HepG2 (cell line): ENCODE results near the gene CDC14B. TPM values are rescaled to one million over a fixed set of nuclear protein-coding genes. Genes with fewer than 3 reads are reported as not detected.

Experiments
- ARNT2 ChIP-seq: sonication (generic); formaldehyde crosslinking; IDR thresholded peaks from 2 replicates; pipeline ENCODE4 v1.8.0; 2022; ENCODE audit warnings: mild to moderate bottlenecking, low read depth, missing genetic modification reagents, moderate library complexity
- BRD4 ChIP-seq: sonication (generic); formaldehyde crosslinking; IDR thresholded peaks from 2 replicates; pipeline ENCODE4 v1.4.0; 2020; ENCODE audit warnings: missing genetic modification reagents
- DNMT3B ChIP-seq: conservative IDR thresholded peaks from 2 replicates; pipeline ENCODE4 v1.6.1; 2016; ENCODE audit warnings: missing biosample characterization, control low read depth
- DRAP1 ChIP-seq: IDR thresholded peaks from 2 replicates; pipeline ENCODE4 v1.6.1; 2016; ENCODE audit warnings: missing genetic modification reagents, missing compliant biosample characterization
- EP300 ChIP-seq, 3 experiments: sonication (generic) in 1 of 3; formaldehyde crosslinking in 1 of 3; IDR thresholded peaks; 2 replicates each; pipeline versions ENCODE4 v1.5.1 to v1.6.1; 2011 to 2020; ENCODE audit warnings: low read depth in 2 of 3, low read length in 2 of 3, borderline replicate concordance in 1 of 3, improper control_type of control experiment in 1 of 3, mild to moderate bottlenecking in 1 of 3, missing genetic modification reagents in 1 of 3, moderate library complexity in 1 of 3
- HDAC1 ChIP-seq: sonication (generic); formaldehyde crosslinking; IDR thresholded peaks from 2 replicates; pipeline ENCODE4 v1.5.1; 2020; ENCODE audit warnings: mild to moderate bottlenecking, missing genetic modification reagents
- HDAC6 ChIP-seq: fragments of 200-600 bp; sonication (generic); IDR thresholded peaks from 2 replicates; pipeline ENCODE4 v1.7.0; 2017; ENCODE audit warnings: mild to moderate bottlenecking, antibody characterized with exemption, low read length, low read depth
- HNRNPH1 ChIP-seq: fragments of 200-400 bp; formaldehyde crosslinking; optimal IDR thresholded peaks from 2 replicates; pipeline ENCODE3; 2017; ENCODE audit warnings: mild to moderate bottlenecking, low read depth, low read length
- JUND ChIP-seq: sonication (generic); formaldehyde crosslinking; IDR thresholded peaks from 2 replicates; pipeline ENCODE4 v1.8.0; 2022; ENCODE audit warnings: mild to moderate bottlenecking, missing genetic modification reagents
- LCORL ChIP-seq, 2 experiments: fragments of 450-650 bp in 1 of 2; sonication (generic) in 1 of 2; formaldehyde crosslinking in 1 of 2; IDR thresholded peaks; 2 replicates each; pipeline versions ENCODE4 v1.5.0 to v1.6.1; 2017 to 2020; ENCODE audit warnings: antibody characterized with exemption in 1 of 2, missing genetic modification reagents in 1 of 2
- MIER3 ChIP-seq: IDR thresholded peaks from 2 replicates; pipeline ENCODE4 v1.6.1; 2016; ENCODE audit warnings: missing compliant biosample characterization, borderline replicate concordance
- MTA3 ChIP-seq: sonication (generic); formaldehyde crosslinking; IDR thresholded peaks from 2 replicates; pipeline ENCODE4 v1.4.0; 2020; ENCODE audit warnings: missing genetic modification reagents
- PLRG1 ChIP-seq: fragments of 450-650 bp; conservative IDR thresholded peaks from 2 replicates; pipeline ENCODE4 v1.6.1; 2016
- RBM22 ChIP-seq: fragments of 200-400 bp; formaldehyde crosslinking; optimal IDR thresholded peaks from 2 replicates; pipeline ENCODE3; 2017; ENCODE audit warnings: mild to moderate bottlenecking, low read length, moderate library complexity
- RFXANK ChIP-seq: IDR thresholded peaks from 2 replicates; pipeline ENCODE4 v1.6.1; 2016
- RFXAP ChIP-seq: sonication (generic); formaldehyde crosslinking; IDR thresholded peaks from 2 replicates; pipeline ENCODE4 v1.4.0; 2020; ENCODE audit warnings: missing genetic modification reagents, borderline replicate concordance
- SKI ChIP-seq: fragments of 450-650 bp; IDR thresholded peaks from one replicate; pipeline ENCODE4 v1.6.1; 2018; ENCODE audit warnings: mild to moderate bottlenecking; ENCODE audit not compliant: partially characterized antibody
- SNAI1 ChIP-seq: sonication (generic); formaldehyde crosslinking; IDR thresholded peaks from 2 replicates; pipeline ENCODE4 v1.5.0; 2020; ENCODE audit warnings: mild to moderate bottlenecking, missing genetic modification reagents, borderline replicate concordance
- U2AF1 ChIP-seq: fragments of 200-400 bp; formaldehyde crosslinking; optimal IDR thresholded peaks from 2 replicates; pipeline ENCODE3; 2017; ENCODE audit warnings: mild to moderate bottlenecking, low read depth, low read length
- ZNF251 ChIP-seq: sonication (generic); formaldehyde crosslinking; IDR thresholded peaks from 2 replicates; pipeline ENCODE4 v1.9.0; 2021; ENCODE audit warnings: mild to moderate bottlenecking, missing genetic modification reagents
- ZNF567 ChIP-seq: sonication (generic); formaldehyde crosslinking; IDR thresholded peaks from 2 replicates; pipeline ENCODE4 v1.8.1; 2023; ENCODE audit warnings: mild to moderate bottlenecking, missing genetic modification reagents, borderline replicate concordance
- polyA plus RNA-seq, 8 experiments: library from polyadenylated mRNA; depleted of rRNA in 3 of 8; stranded (reverse) in 7 of 8; unstranded in 1 of 8; fragments of >200 nt; fragmentation: Illumina TruSeq in 4 of 8; extraction: Trizol in 4 of 8; gene quantifications; 2 replicates each; pipeline versions ENCODE4 v1.2.1 to v1.2.3, GENCODE V29; 2011 to 2016; ENCODE audit warnings: low read depth in 4 of 8, missing spikeins in 1 of 8, mixed read lengths in 1 of 8; ENCODE audit not compliant: insufficient read depth in 1 of 8
- total RNA-seq, 5 experiments: library from RNA; depleted of rRNA; stranded (reverse); fragments of >200 nt; fragmentation: Illumina TruSeq; extraction: Trizol; gene quantifications; 2 replicates each; pipeline ENCODE4 v1.2.3, GENCODE V29; 2016; ENCODE audit warnings: low read depth in 1 of 5
- TF ChIP-seq, protein P1 (sequence below): sonication (generic); formaldehyde crosslinking; IDR thresholded peaks from 2 replicates; pipeline ENCODE4 v1.4.0; 2020; ENCODE audit warnings: missing genetic modification reagents, borderline replicate concordance
- TF ChIP-seq, protein P2 (sequence below), 2 experiments: fragments of 450-650 bp in 1 of 2; sonication (generic) in 1 of 2; formaldehyde crosslinking; IDR thresholded peaks; 2 replicates each; pipeline versions ENCODE4 v1.5.0 to v1.8.0; 2020 to 2022; ENCODE audit warnings: mild to moderate bottlenecking in 1 of 2, missing genetic modification reagents in 1 of 2
- TF ChIP-seq, protein P3 (sequence below): sonication (generic); formaldehyde crosslinking; IDR thresholded peaks from 2 replicates; pipeline ENCODE4 v1.4.0; 2020; ENCODE audit warnings: missing genetic modification reagents, mild to moderate bottlenecking, borderline replicate concordance

The CDC14B gene
- total and polyA plus RNA-seq, 2 of the 13 experiments (the other 11 are each of a cell fraction or from before 2014, with no cell fraction given) = 25.8 to 33.3 TPM

DNA sequence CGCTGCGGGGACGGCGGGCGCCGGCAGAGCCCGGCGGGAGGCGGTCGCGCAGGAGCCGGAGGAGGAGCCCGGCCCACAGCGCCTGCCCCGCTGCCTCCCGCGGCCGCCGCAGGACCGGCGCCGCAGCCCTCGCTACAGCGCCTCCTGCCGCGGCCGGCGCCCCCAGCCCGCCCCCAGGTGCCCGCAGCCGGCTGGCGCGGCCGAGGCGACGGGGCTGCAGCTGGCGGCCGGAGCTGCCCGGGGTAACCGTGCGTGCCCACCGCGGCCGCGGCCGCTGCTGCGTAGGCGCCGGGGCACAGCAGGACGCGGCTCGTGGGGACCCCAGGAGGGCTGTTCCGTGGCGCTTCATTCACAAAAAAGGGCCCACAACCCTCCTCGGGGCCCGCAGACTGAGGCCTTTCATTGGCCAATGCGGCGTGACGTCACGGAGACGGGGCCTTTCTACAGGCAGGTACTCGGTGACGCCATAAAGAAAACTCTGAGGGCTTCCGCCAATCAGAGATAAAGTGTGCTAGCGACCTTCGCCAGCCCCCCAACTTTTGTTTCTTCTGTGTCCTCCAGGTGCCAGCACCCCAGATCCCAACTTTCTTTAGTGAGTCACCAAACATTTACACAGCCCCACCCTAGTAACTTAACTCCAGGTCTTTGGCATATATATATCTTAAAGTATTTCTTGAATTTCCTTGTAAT is at the start of gene CDC14B (continued):
- no peak for TF ChIP-seq ZNF251 (CRISPR knock-in tag)
- TF ChIP-seq HDAC6 = no peak
- no peak for TF ChIP-seq EP300 (IDR thresholded peaks at IDR 0.05; ENCODE audit: low read depth in 2 of 2, low read length in 2 of 2)
- no peak for TF ChIP-seq EP300 (CRISPR knock-in tag; IDR thresholded peaks at IDR 0.05; ENCODE audit: borderline replicate concordance)
- TF ChIP-seq, protein P1, sequence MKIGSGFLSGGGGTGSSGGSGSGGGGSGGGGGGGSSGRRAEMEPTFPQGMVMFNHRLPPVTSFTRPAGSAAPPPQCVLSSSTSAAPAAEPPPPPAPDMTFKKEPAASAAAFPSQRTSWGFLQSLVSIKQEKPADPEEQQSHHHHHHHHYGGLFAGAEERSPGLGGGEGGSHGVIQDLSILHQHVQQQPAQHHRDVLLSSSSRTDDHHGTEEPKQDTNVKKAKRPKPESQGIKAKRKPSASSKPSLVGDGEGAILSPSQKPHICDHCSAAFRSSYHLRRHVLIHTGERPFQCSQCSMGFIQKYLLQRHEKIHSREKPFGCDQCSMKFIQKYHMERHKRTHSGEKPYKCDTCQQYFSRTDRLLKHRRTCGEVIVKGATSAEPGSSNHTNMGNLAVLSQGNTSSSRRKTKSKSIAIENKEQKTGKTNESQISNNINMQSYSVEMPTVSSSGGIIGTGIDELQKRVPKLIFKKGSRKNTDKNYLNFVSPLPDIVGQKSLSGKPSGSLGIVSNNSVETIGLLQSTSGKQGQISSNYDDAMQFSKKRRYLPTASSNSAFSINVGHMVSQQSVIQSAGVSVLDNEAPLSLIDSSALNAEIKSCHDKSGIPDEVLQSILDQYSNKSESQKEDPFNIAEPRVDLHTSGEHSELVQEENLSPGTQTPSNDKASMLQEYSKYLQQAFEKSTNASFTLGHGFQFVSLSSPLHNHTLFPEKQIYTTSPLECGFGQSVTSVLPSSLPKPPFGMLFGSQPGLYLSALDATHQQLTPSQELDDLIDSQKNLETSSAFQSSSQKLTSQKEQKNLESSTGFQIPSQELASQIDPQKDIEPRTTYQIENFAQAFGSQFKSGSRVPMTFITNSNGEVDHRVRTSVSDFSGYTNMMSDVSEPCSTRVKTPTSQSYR (CRISPR knock-in tag) = no peak
- no peak for TF ChIP-seq HNRNPH1
- no peak for TF ChIP-seq U2AF1
- TF ChIP-seq SNAI1 (CRISPR knock-in tag) = no peak
- peak; percentile 64; the same call in 1 of the 2 replicates for TF ChIP-seq DRAP1 (CRISPR knock-in tag)
- TF ChIP-seq SKI = peak; percentile 45
- TF ChIP-seq MTA3 (CRISPR knock-in tag) = no peak
- no peak for TF ChIP-seq ZNF567 (CRISPR knock-in tag)
- no peak for TF ChIP-seq BRD4 (CRISPR knock-in tag)
- TF ChIP-seq MIER3 (CRISPR knock-in tag) = no peak
- peak; percentile 87 for TF ChIP-seq RFXANK (CRISPR knock-in tag)
- TF ChIP-seq, protein P2, sequence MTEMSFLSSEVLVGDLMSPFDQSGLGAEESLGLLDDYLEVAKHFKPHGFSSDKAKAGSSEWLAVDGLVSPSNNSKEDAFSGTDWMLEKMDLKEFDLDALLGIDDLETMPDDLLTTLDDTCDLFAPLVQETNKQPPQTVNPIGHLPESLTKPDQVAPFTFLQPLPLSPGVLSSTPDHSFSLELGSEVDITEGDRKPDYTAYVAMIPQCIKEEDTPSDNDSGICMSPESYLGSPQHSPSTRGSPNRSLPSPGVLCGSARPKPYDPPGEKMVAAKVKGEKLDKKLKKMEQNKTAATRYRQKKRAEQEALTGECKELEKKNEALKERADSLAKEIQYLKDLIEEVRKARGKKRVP (CRISPR knock-in tag; IDR thresholded peaks at IDR 0.05) = no peak
- TF ChIP-seq JUND (CRISPR knock-in tag) = no peak
- TF ChIP-seq ARNT2 (CRISPR knock-in tag) = peak; percentile 47; the same call in 1 of the 2 replicates
- TF ChIP-seq, protein P3, sequence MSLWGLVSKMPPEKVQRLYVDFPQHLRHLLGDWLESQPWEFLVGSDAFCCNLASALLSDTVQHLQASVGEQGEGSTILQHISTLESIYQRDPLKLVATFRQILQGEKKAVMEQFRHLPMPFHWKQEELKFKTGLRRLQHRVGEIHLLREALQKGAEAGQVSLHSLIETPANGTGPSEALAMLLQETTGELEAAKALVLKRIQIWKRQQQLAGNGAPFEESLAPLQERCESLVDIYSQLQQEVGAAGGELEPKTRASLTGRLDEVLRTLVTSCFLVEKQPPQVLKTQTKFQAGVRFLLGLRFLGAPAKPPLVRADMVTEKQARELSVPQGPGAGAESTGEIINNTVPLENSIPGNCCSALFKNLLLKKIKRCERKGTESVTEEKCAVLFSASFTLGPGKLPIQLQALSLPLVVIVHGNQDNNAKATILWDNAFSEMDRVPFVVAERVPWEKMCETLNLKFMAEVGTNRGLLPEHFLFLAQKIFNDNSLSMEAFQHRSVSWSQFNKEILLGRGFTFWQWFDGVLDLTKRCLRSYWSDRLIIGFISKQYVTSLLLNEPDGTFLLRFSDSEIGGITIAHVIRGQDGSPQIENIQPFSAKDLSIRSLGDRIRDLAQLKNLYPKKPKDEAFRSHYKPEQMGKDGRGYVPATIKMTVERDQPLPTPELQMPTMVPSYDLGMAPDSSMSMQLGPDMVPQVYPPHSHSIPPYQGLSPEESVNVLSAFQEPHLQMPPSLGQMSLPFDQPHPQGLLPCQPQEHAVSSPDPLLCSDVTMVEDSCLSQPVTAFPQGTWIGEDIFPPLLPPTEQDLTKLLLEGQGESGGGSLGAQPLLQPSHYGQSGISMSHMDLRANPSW (CRISPR knock-in tag) = no peak
- no peak for TF ChIP-seq RBM22
- no peak for TF ChIP-seq PLRG1
- peak; percentile 96 for TF ChIP-seq RFXAP (CRISPR knock-in tag)
- peak; percentile 46; the same call in 1 of the 2 replicates for TF ChIP-seq HDAC1 (CRISPR knock-in tag)
- no peak for TF ChIP-seq DNMT3B (CRISPR knock-in tag)
- TF ChIP-seq LCORL (IDR thresholded peaks at IDR 0.05) = no peak
- TF ChIP-seq LCORL (CRISPR knock-in tag; IDR thresholded peaks at IDR 0.05) = no peak
